ENCODE measurements around the gene KANSL1. TPM values are rescaled to one million over a fixed set of nuclear protein-coding genes. Genes with fewer than 3 reads are reported as not detected.
"Not testable (repeated sequence)": the region's sequence is repeated elsewhere in the genome, so short reads cannot be mapped to it uniquely, and the experiment has no call there.

KANSL1 gene
- total RNA-seq, 2 experiments from 2014 or later: 59.3 to 59.6 TPM

GRCh38 chr17:46111236-46111635, 82.0 kb downstream of the KANSL1 start:
- POLR2A ChIA-PET, CTCF ChIA-PET: not testable (repeated sequence)

- CTCF ChIA-PET: no interaction called here
- POLR2A ChIA-PET: no interaction called here
These were observed 83.0 kb downstream of the KANSL1 start for GRCh38 chr17:46110219-46110618.

GRCh38 chr17:46109603-46110189, 83.5 kb downstream of the KANSL1 start:
- ChIA-PET POLR2A (no interaction called here), CTCF (no interaction called here)

GRCh38 chr17:46108550-46109110, 84.6 kb downstream of the KANSL1 start:
- POLR2A ChIA-PET: no interaction called here
- CTCF ChIA-PET: interaction anchor here (1.2 kb wide), 1 partner anchor 23 kb away, joined by 3 read pairs; no protein-coding TSS in a partner anchor

GRCh38 chr17:46108120-46108519, 85.1 kb downstream of the KANSL1 start:
- POLR2A ChIA-PET: no interaction called here
- CTCF ChIA-PET: interaction anchor here (1.2 kb wide), 1 partner anchor 23 kb away, joined by 3 read pairs; no protein-coding TSS in a partner anchor

GRCh38 chr17:46106966-46107644, 86.1 kb downstream of the KANSL1 start:
- POLR2A ChIA-PET: no interaction called here
- CTCF ChIA-PET: no interaction called here

GRCh38 chr17:46102806-46103205, 90.4 kb downstream of the KANSL1 start:
- POLR2A ChIA-PET, CTCF ChIA-PET: not testable (repeated sequence)

GRCh38 chr17:46101785-46102617, 91.2 kb downstream of the KANSL1 start:
- ChIA-PET POLR2A (interaction anchor here (0.7 kb wide), 1 partner anchor 30 kb away, joined by 8 read pairs; no protein-coding TSS in a partner anchor), CTCF (interaction anchor here (0.7 to 1.3 kb wide), 2 partner anchors 91 to 1326 kb away, joined by 3 to 5 read pairs; partner anchors contain the start of gene KANSL1)

GRCh38 chr17:46100590-46100989, 92.6 kb downstream of the KANSL1 start:
- ChIA-PET POLR2A (interaction anchor here (0.6 kb wide), 1 partner anchor 92 kb away, joined by 4 read pairs; the partner anchor contains the start of gene KANSL1), CTCF (interaction anchor here (0.6 to 1.3 kb wide), 6 partner anchors 50 to 1053 kb away, joined by 3 read pairs; partner anchors contain the start of gene KANSL1)

GRCh38 chr17:46099865-46100264, 93.4 kb downstream of the KANSL1 start:
- ChIA-PET CTCF (interaction anchor here (0.9 to 1.2 kb wide), 2 partner anchors 93 to 96 kb away, joined by 3 read pairs; partner anchors contain the start of gene KANSL1), POLR2A (no interaction called here)

GRCh38 chr17:46097497-46097896, 95.7 kb downstream of the KANSL1 start:
- ChIA-PET CTCF (no interaction called here), POLR2A (no interaction called here)

- POLR2A ChIA-PET: no interaction called here
- CTCF ChIA-PET: no interaction called here
These were observed 100.2 kb downstream of the KANSL1 start for GRCh38 chr17:46092991-46093390.

- POLR2A ChIA-PET: no interaction called here
- CTCF ChIA-PET: interaction anchor here (0.6 to 1.5 kb wide), 3 partner anchors 29 to 97 kb away, joined by 3 to 4 read pairs (median 3); no protein-coding TSS in a partner anchor
These were observed 102.4 kb downstream of the KANSL1 start for GRCh38 chr17:46090871-46091270.

GRCh38 chr17:46089389-46089965, 103.8 kb downstream of the KANSL1 start:
- ChIA-PET POLR2A (no interaction called here), CTCF (interaction anchor here (0.6 kb wide), 2 partner anchors 66 to 181 kb away, joined by 3 to 4 read pairs; no protein-coding TSS in a partner anchor)

- ChIA-PET CTCF (no interaction called here), POLR2A (no interaction called here)
These were observed 104.6 kb downstream of the KANSL1 start for GRCh38 chr17:46088595-46088994.

- CTCF ChIA-PET: interaction anchor here (0.6 kb wide), 1 partner anchor 105 kb away, joined by 3 read pairs; the partner anchor contains the start of gene KANSL1
- POLR2A ChIA-PET: not testable (repeated sequence)
These were observed 105.4 kb downstream of the KANSL1 start for GRCh38 chr17:46087871-46088270.

GRCh38 chr17:46086821-46087220, 106.4 kb downstream of the KANSL1 start:
- ChIA-PET POLR2A (no interaction called here), CTCF (no interaction called here)

GRCh38 chr17:46085522-46085921, 107.7 kb downstream of the KANSL1 start:
- ChIA-PET CTCF (no interaction called here), POLR2A (no interaction called here)

GRCh38 chr17:46082257-46082656, 111.0 kb downstream of the KANSL1 start:
- POLR2A ChIA-PET: interaction anchor here (0.7 kb wide), 1 partner anchor 31 kb away, joined by 4 read pairs; no protein-coding TSS in a partner anchor
- CTCF ChIA-PET: no interaction called here

- ChIA-PET POLR2A (no interaction called here), CTCF (no interaction called here)
These were observed 112.3 kb downstream of the KANSL1 start for GRCh38 chr17:46081018-46081320.
